GM23248 (cell line): ENCODE results near the gene NCBP2L.

Experiments used
- EZH2 ChIP-seq: fragments of 200-600 bp; sonication (generic); IDR thresholded peaks from 2 replicates; pipeline ENCODE4 v1.6.1; 2018; ENCODE audit warnings: antibody characterized with exemption, mild to moderate bottlenecking; ENCODE audit not compliant: insufficient read depth, poor library complexity, severe bottlenecking
- EZH2phosphoT487 ChIP-seq: fragments of 200-600 bp; sonication (generic); IDR thresholded peaks from 2 replicates; pipeline ENCODE4 v1.6.1; 2018; ENCODE audit warnings: antibody characterized with exemption, moderate library complexity, mild to moderate bottlenecking, low read depth; ENCODE audit not compliant: insufficient read depth

GRCh38 chrX:107731831-107732502 lies 45.6 kb upstream of the NCBP2L start:
- TF ChIP-seq EZH2phosphoT487: no peak
- no peak for TF ChIP-seq EZH2
